Neural crest cell (in vitro differentiated cells): ENCODE results near the gene GAREM1. TPM values are rescaled to one million over a fixed set of nuclear protein-coding genes. Genes with fewer than 3 reads are reported as not detected.

ENCODE experiments used
- DNase-seq: peaks from one replicate; pipeline ENCODE4 v3.0.0; 2021; ENCODE audit warnings: low read depth, mixed read lengths, low spot score
- H3K27ac Mint-ChIP-seq: one replicate; pipeline ENCODE4 v1.8.0; 2021; ENCODE audit warnings: mild to moderate bottlenecking, mixed read lengths; ENCODE audit not compliant: unreplicated experiment
- H3K27me3 Mint-ChIP-seq: 2 replicates; pipeline ENCODE4 v1.8.0; 2021; ENCODE audit warnings: low read depth, mild to moderate bottlenecking, mixed read lengths
- H3K36me3 Mint-ChIP-seq: 2 replicates; pipeline ENCODE4 v1.8.0; 2021; ENCODE audit warnings: low read depth, mild to moderate bottlenecking, mixed read lengths
- H3K4me1 Mint-ChIP-seq: 2 replicates; pipeline ENCODE4 v1.8.0; 2021; ENCODE audit warnings: mixed read lengths
- H3K4me3 Mint-ChIP-seq: one replicate; pipeline ENCODE4 v1.8.0; 2021; ENCODE audit warnings: mild to moderate bottlenecking, mixed read lengths
- H3K9me3 Mint-ChIP-seq: 2 replicates; pipeline ENCODE4 v1.8.0; 2021; ENCODE audit warnings: mixed read lengths
- CTCF ChIP-seq: fragments of 200-600 bp; sonication (generic); conservative IDR thresholded peaks from 2 replicates; pipeline ENCODE4 v1.5.0; 2021; ENCODE audit warnings: antibody characterized with exemption, mild to moderate bottlenecking
- total RNA-seq: library from RNA; stranded (reverse); gene quantifications from 2 replicates; pipeline ENCODE4 v1.2.1, GENCODE V29; 2021

The GAREM1 gene
- total RNA-seq, 1 donor from 2014 or later, result 11.0 TPM

- no peak for DNase-seq
- TF ChIP-seq CTCF, result no peak
- no peak overlapping the region for H3K4me3 Mint-ChIP-seq
- no peaks in the 10 kb centered on the region for H3K27me3 Mint-ChIP-seq
- peaks cover 26% of the 10 kb centered on the region for H3K4me1 Mint-ChIP-seq
- no peak overlapping the region for H3K27ac Mint-ChIP-seq
- H3K9me3 Mint-ChIP-seq, result no peaks in the 10 kb centered on the region
- H3K36me3 Mint-ChIP-seq, result peaks cover 2% of the 10 kb centered on the region
Measured at GRCh38 chr18:32358529-32358928, 112.2 kb downstream of the GAREM1 start.

GRCh38 chr18:32358075-32358474 lies 112.6 kb downstream of the GAREM1 start:
- no peaks in the 10 kb centered on the region for H3K27me3 Mint-ChIP-seq
- no peak overlapping the region for H3K4me3 Mint-ChIP-seq
- H3K27ac Mint-ChIP-seq, result no peak overlapping the region
- H3K9me3 Mint-ChIP-seq, result no peaks in the 10 kb centered on the region
- H3K4me1 Mint-ChIP-seq, result peaks cover 28% of the 10 kb centered on the region
- H3K36me3 Mint-ChIP-seq, result peaks cover 2% of the 10 kb centered on the region
- no peak for TF ChIP-seq CTCF
- no peak for DNase-seq

GRCh38 chr18:32355896-32356295 lies 114.8 kb downstream of the GAREM1 start:
- Mint-ChIP-seq H3K27me3 (no peaks in the 10 kb centered on the region), H3K4me3 (no peak overlapping the region), H3K36me3 (peaks cover 2% of the 10 kb centered on the region), H3K27ac (no peak overlapping the region), H3K9me3 (no peaks in the 10 kb centered on the region), H3K4me1 (peaks cover 28% of the 10 kb centered on the region)
- no peak for DNase-seq
- TF ChIP-seq CTCF, result no peak

- Mint-ChIP-seq H3K4me1 (peaks cover 33% of the 10 kb centered on the region), H3K9me3 (no peaks in the 10 kb centered on the region), H3K4me3 (no peak overlapping the region), H3K36me3 (no peaks in the 10 kb centered on the region), H3K27me3 (no peaks in the 10 kb centered on the region), H3K27ac (peak overlapping the region; percentile 4)
- no peak for DNase-seq
- no peak for TF ChIP-seq CTCF
Measured at GRCh38 chr18:32354518-32354917, 116.2 kb downstream of the GAREM1 start.

GRCh38 chr18:32353257-32353656 lies 117.4 kb downstream of the GAREM1 start:
- H3K4me3 Mint-ChIP-seq, result no peak overlapping the region
- H3K9me3 Mint-ChIP-seq, result no peaks in the 10 kb centered on the region
- TF ChIP-seq CTCF, result no peak
- no peak overlapping the region for H3K27ac Mint-ChIP-seq
- H3K4me1 Mint-ChIP-seq, result peaks cover 29% of the 10 kb centered on the region
- no peaks in the 10 kb centered on the region for H3K27me3 Mint-ChIP-seq
- H3K36me3 Mint-ChIP-seq, result no peaks in the 10 kb centered on the region
- no peak for DNase-seq

GRCh38 chr18:32351032-32351431 lies 119.7 kb downstream of the GAREM1 start:
- TF ChIP-seq CTCF, result no peak
- no peaks in the 10 kb centered on the region for H3K9me3 Mint-ChIP-seq
- H3K36me3 Mint-ChIP-seq, result no peaks in the 10 kb centered on the region
- no peak overlapping the region for H3K27ac Mint-ChIP-seq
- no peak overlapping the region for H3K4me3 Mint-ChIP-seq
- peaks cover 36% of the 10 kb centered on the region for H3K4me1 Mint-ChIP-seq
- H3K27me3 Mint-ChIP-seq, result no peaks in the 10 kb centered on the region
- no peak for DNase-seq
